HepG2 (cell line): Measurements from ENCODE around the gene AGBL1. TPM values are rescaled to one million over a fixed set of nuclear protein-coding genes. Genes with fewer than 3 reads are reported as not detected.

Experiments used
- ATAC-seq: fragments of 200-7000 bp; cut with Tn5 transposase; 3 replicates; pipeline ENCODE4 v1.9.1; 2020; ENCODE audit warnings: mild to moderate bottlenecking, moderate library complexity
- BruUV-seq: library from RNA; stranded (reverse); fragments of 400-500 nt; replicated peaks from 2 replicates; lab custom pipeline; 2021; lab: Mats Ljungman, UMichigan
- CTCF ChIA-PET: fragments of 300-600 bp; formaldehyde crosslinking; extraction: SDS; loops from one replicate; lab custom pipeline; 2021; ENCODE audit warnings: low total read pairs, inconsistent platforms, low intra/inter-chr PET ratio; lab: Yijun Ruan, JAX
- POLR2A ChIA-PET: fragments of 350-600 bp; sonication (Branson Sonifier 250); formaldehyde crosslinking; loops from one replicate; lab custom pipeline; 2020; ENCODE audit warnings: antibody characterized with exemption, inconsistent platforms; lab: Yijun Ruan, JAX
- DNase-seq: peaks from one replicate; pipeline ENCODE4 v3.0.0-alpha.2; 2015; ENCODE audit warnings: low spot score
- FAIRE-seq: peaks from 3 replicates; lab custom pipeline; 2011; peaks lifted over from hg19 to GRCh38; lab: Jason Lieb, UNC
- H2AFZ ChIP-seq: one replicate; pipeline ENCODE4 v1.6.1; 2011; ENCODE audit warnings: low read length, inconsistent platforms
- H3K27ac ChIP-seq: fragments of 300-600 bp; 3 replicates; pipeline ENCODE4 v1.8.0; 2011; ENCODE audit warnings: mixed run types, mild to moderate bottlenecking, mixed read lengths, low read length, inconsistent platforms; ENCODE audit not compliant: insufficient read depth; ENCODE audit errors: extremely low read length
- H3K27me3 ChIP-seq, 2 experiments: fragments of 200-600 bp in 1 of 2; 2 replicates in 1 of 2; 3 replicates in 1 of 2; pipeline versions ENCODE4 v1.6.0 to v1.8.0; 2011; ENCODE audit warnings: low read length in 2 of 2, mild to moderate bottlenecking in 2 of 2, moderate library complexity in 2 of 2, inconsistent platforms in 1 of 2; ENCODE audit not compliant: insufficient read depth in 2 of 2, control insufficient read depth in 1 of 2
- H3K36me3 ChIP-seq, 2 experiments: fragments of 200-600 bp in 1 of 2; replicated peaks in 1 of 2; 2 replicates in 1 of 2; 3 replicates in 1 of 2; pipeline versions ENCODE4 v1.5.1 to v1.8.0; 2011; ENCODE audit warnings: low read length in 2 of 2, inconsistent platforms in 1 of 2; ENCODE audit not compliant: insufficient read depth in 2 of 2, control insufficient read depth in 1 of 2
- H3K4me1 ChIP-seq: 2 replicates; pipeline ENCODE4 v1.5.1; 2012; ENCODE audit warnings: low read length, inconsistent platforms; ENCODE audit not compliant: insufficient read depth
- H3K4me2 ChIP-seq: 2 replicates; pipeline ENCODE4 v1.6.0; 2011; ENCODE audit warnings: low read depth, low read length, inconsistent platforms
- H3K4me3 ChIP-seq, 3 experiments: fragments of 200-600 bp in 1 of 3; sonication (generic), shearing (Covaris generic) in 1 of 3; replicated peaks in 1 of 3; 2 replicates each; pipeline ENCODE4 v1.5.1; 2011 to 2016; ENCODE audit warnings: low read length in 3 of 3, inconsistent platforms in 2 of 3, low read depth in 2 of 3, mild to moderate bottlenecking in 2 of 3, control low read depth in 1 of 3, mixed read lengths in 1 of 3; ENCODE audit not compliant: insufficient read depth in 1 of 3
- H3K79me2 ChIP-seq: one replicate; pipeline ENCODE4 v1.6.1; 2011; ENCODE audit warnings: low read length, inconsistent platforms; ENCODE audit not compliant: insufficient read depth
- H3K9ac ChIP-seq: 2 replicates; pipeline ENCODE4 v1.6.0; 2011; ENCODE audit warnings: mild to moderate bottlenecking, low read depth, low read length, inconsistent platforms; ENCODE audit not compliant: insufficient read depth
- H3K9me3 ChIP-seq: 2 replicates; pipeline ENCODE4 v1.5.1; 2012; ENCODE audit warnings: mild to moderate bottlenecking, low read length
- H4K20me1 ChIP-seq: 2 replicates; pipeline ENCODE4 v1.6.0; 2011; ENCODE audit warnings: inconsistent platforms, mild to moderate bottlenecking, low read length, moderate library complexity; ENCODE audit not compliant: insufficient read depth
- ATF7 ChIP-seq, 2 experiments: fragments of 450-650 bp in 1 of 2; sonication (generic) in 1 of 2; formaldehyde crosslinking in 1 of 2; IDR thresholded peaks; 2 replicates each; pipeline versions ENCODE4 v1.4.0 to v1.6.1; 2016 to 2020; ENCODE audit warnings: antibody characterized with exemption in 1 of 2, mild to moderate bottlenecking in 1 of 2, missing genetic modification reagents in 1 of 2
- FOXO1 ChIP-seq: sonication (generic); formaldehyde crosslinking; IDR thresholded peaks from 2 replicates; pipeline ENCODE4 v1.4.0; 2020; ENCODE audit warnings: missing genetic modification reagents
- PCBP2 ChIP-seq: fragments of 200-400 bp; formaldehyde crosslinking; optimal IDR thresholded peaks from 2 replicates; pipeline ENCODE3; 2018; ENCODE audit warnings: low read length, low read depth; ENCODE audit not compliant: poor library complexity, severe bottlenecking
- TBX2 ChIP-seq: sonication (generic); formaldehyde crosslinking; IDR thresholded peaks from 2 replicates; pipeline ENCODE4 v1.5.0; 2020; ENCODE audit warnings: missing genetic modification reagents, mild to moderate bottlenecking, borderline replicate concordance
- ZBTB38 ChIP-seq: sonication (generic); formaldehyde crosslinking; IDR thresholded peaks from 2 replicates; pipeline ENCODE4 v1.5.1; 2020; ENCODE audit warnings: mild to moderate bottlenecking, missing genetic modification reagents
- ZNF136 ChIP-seq: sonication (generic); formaldehyde crosslinking; IDR thresholded peaks from 2 replicates; pipeline ENCODE4 v1.8.1; 2022; ENCODE audit warnings: low read depth, mild to moderate bottlenecking, moderate library complexity, missing genetic modification reagents
- ZNF607 ChIP-seq: sonication (generic); formaldehyde crosslinking; IDR thresholded peaks from 2 replicates; pipeline ENCODE4 v1.5.1; 2020; ENCODE audit warnings: missing genetic modification reagents, mild to moderate bottlenecking, borderline replicate concordance
- ZNF615 ChIP-seq: sonication (generic); formaldehyde crosslinking; IDR thresholded peaks from 2 replicates; pipeline ENCODE4 v1.5.0; 2020; ENCODE audit warnings: mild to moderate bottlenecking, missing genetic modification reagents, borderline replicate concordance
- ZNF672 ChIP-seq: sonication (generic); formaldehyde crosslinking; IDR thresholded peaks from 2 replicates; pipeline ENCODE4 v1.8.1; 2022; ENCODE audit warnings: missing genetic modification reagents
- WGBS: methylation state at CpG from one replicate; pipeline ENCODE4 v1.1.6; 2017; ENCODE audit warnings: low lambda C conversion rate; 5-methylcytosine and 5-hydroxymethylcytosine counted together
- in situ Hi-C: cut with HindIII; loops from 2 replicates; pipeline ENCODE4 v1.10.0; 2017; ENCODE audit warnings: low pct_unique_long_range_greater_than_20kb; ENCODE audit not compliant: extremely low pct_ligation_motif_present
- intact Hi-C: fragments of 100-400 bp; cut with micrococcal nuclease; formaldehyde crosslinking; loops from one replicate; pipeline ENCODE4 v1.10.0; 2022; ENCODE audit not compliant: unreplicated experiment
- polyA plus RNA-seq, 8 experiments: library from polyadenylated mRNA; depleted of rRNA in 3 of 8; stranded (reverse) in 7 of 8; unstranded in 1 of 8; fragments of >200 nt; fragmentation: Illumina TruSeq in 4 of 8; extraction: Trizol in 4 of 8; gene quantifications; 2 replicates each; pipeline versions ENCODE4 v1.2.1 to v1.2.3, GENCODE V29; 2011 to 2016; ENCODE audit warnings: low read depth in 4 of 8, missing spikeins in 1 of 8, mixed read lengths in 1 of 8; ENCODE audit not compliant: insufficient read depth in 1 of 8
- total RNA-seq, 5 experiments: library from RNA; depleted of rRNA; stranded (reverse); fragments of >200 nt; fragmentation: Illumina TruSeq; extraction: Trizol; gene quantifications; 2 replicates each; pipeline ENCODE4 v1.2.3, GENCODE V29; 2016; ENCODE audit warnings: low read depth in 1 of 5
- TF ChIP-seq, protein P1 (sequence below): sonication (generic); formaldehyde crosslinking; conservative IDR thresholded peaks from 2 replicates; pipeline ENCODE4 v1.4.0; 2020; ENCODE audit warnings: mild to moderate bottlenecking, missing genetic modification reagents, moderate library complexity

Gene AGBL1
- total and polyA plus RNA-seq, 2 of the 13 experiments (the other 11 are each of a cell fraction or from before 2014, with no cell fraction given), result 0.01 TPM; not detected in 1

DNA sequence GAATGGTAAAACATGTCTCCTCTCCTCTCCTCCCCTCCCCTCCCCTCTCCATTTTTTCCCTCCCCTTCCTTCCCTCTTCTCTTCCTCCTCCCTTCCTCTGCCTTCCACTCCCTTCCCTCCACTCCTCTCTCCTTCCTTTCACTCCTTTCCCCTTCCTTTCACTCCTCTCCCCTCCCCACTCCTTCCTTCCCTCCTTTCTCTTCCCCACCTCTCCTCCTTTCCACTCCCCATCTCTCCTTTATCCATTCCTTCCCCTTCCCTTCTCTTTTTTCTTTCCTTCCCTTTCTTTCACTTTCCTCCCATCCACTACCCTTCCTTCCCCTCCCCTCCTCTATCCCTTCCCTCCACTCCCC lies 621.9 kb downstream of the AGBL1 start:
- H3K27ac ChIP-seq, result no peak overlapping the region
- in situ Hi-C loops (no loop called here), intact Hi-C loops (no loop called here)
- H4K20me1 ChIP-seq, result no peaks in the 10 kb centered on the region
- H3K9me3 ChIP-seq, result peaks cover 87% of the 10 kb centered on the region
- DNase-seq, result no peak
- no peak for ATAC-seq
- no TSS peak for BruUV-seq
- no peaks in the 10 kb centered on the region for H3K79me2 ChIP-seq
- no peaks in the 10 kb centered on the region for H3K4me1 ChIP-seq
- no peak overlapping the region for H2AFZ ChIP-seq
- H3K9ac ChIP-seq, result no peak overlapping the region
- ChIA-PET POLR2A (no interaction called here), CTCF (no interaction called here)
- H3K27me3 ChIP-seq, result no peaks in the 10 kb centered on the region
- no peaks in the 10 kb centered on the region for H3K36me3 ChIP-seq
- H3K4me3 ChIP-seq, result no peak overlapping the region
- TF ChIP-seq ZBTB38, result no peak
- TF ChIP-seq PCBP2, result peak; percentile 58
- no peak overlapping the region for H3K4me2 ChIP-seq
- no peak for FAIRE-seq

DNA sequence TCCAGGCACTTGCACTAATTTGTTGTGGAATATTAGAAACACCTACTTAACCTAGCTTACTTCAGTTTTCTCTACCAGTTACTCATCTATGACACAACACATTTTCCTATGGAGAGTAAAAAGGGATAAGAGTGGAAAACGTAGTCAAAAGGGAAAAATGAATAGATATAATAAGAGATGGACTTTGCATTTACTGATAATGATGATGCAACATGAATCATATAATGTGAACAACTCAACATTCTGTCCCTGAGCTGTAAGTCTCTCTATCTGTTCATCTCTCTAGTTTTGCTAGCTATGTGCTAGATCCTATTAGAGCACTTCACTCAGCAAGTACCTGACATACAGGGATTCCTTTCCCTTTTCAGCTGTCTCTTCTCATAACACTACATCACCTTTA lies 627.1 kb downstream of the AGBL1 start:
- CTCF ChIA-PET, result no interaction called here
- no peaks in the 10 kb centered on the region for H4K20me1 ChIP-seq
- H3K9ac ChIP-seq, result no peak overlapping the region
- no TSS peak for BruUV-seq
- no peaks in the 10 kb centered on the region for H3K4me1 ChIP-seq
- H3K27me3 ChIP-seq, result no peaks in the 10 kb centered on the region
- H3K4me2 ChIP-seq, result no peak overlapping the region
- H3K79me2 ChIP-seq, result no peaks in the 10 kb centered on the region
- intact Hi-C loops (no loop called here), in situ Hi-C loops (no loop called here)
- DNase-seq (no peak), FAIRE-seq (no peak), ATAC-seq (no peak)
- H3K36me3 ChIP-seq, result no peaks in the 10 kb centered on the region
- POLR2A ChIA-PET, result no interaction called here
- H3K9me3 ChIP-seq, result peaks cover 91% of the 10 kb centered on the region
- TF ChIP-seq, protein P1, sequence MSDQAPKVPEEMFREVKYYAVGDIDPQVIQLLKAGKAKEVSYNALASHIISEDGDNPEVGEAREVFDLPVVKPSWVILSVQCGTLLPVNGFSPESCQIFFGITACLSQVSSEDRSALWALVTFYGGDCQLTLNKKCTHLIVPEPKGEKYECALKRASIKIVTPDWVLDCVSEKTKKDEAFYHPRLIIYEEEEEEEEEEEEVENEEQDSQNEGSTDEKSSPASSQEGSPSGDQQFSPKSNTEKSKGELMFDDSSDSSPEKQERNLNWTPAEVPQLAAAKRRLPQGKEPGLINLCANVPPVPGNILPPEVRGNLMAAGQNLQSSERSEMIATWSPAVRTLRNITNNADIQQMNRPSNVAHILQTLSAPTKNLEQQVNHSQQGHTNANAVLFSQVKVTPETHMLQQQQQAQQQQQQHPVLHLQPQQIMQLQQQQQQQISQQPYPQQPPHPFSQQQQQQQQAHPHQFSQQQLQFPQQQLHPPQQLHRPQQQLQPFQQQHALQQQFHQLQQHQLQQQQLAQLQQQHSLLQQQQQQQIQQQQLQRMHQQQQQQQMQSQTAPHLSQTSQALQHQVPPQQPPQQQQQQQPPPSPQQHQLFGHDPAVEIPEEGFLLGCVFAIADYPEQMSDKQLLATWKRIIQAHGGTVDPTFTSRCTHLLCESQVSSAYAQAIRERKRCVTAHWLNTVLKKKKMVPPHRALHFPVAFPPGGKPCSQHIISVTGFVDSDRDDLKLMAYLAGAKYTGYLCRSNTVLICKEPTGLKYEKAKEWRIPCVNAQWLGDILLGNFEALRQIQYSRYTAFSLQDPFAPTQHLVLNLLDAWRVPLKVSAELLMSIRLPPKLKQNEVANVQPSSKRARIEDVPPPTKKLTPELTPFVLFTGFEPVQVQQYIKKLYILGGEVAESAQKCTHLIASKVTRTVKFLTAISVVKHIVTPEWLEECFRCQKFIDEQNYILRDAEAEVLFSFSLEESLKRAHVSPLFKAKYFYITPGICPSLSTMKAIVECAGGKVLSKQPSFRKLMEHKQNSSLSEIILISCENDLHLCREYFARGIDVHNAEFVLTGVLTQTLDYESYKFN (CRISPR knock-in tag), result no peak
- TF ChIP-seq TBX2 (CRISPR knock-in tag) (no peak), ZNF615 (CRISPR knock-in tag) (no peak), ZNF672 (no peak), FOXO1 (CRISPR knock-in tag) (no peak), ZNF607 (CRISPR knock-in tag) (no peak), ZNF136 (CRISPR knock-in tag) (no peak), ATF7 (IDR thresholded peaks at IDR 0.05) (peak; percentile 56; the same call in 1 of the 2 replicates), ATF7 (CRISPR knock-in tag; IDR thresholded peaks at IDR 0.05) (no peak)
- no peak overlapping the region for H3K27ac ChIP-seq
- 0% methylated on average over 1 of the region's 1 CpG for WGBS
- H3K4me3 ChIP-seq, result no peak overlapping the region
- no peak overlapping the region for H2AFZ ChIP-seq
